PC-9 (cell line): ENCODE data around the gene TNF. TPM values are rescaled to one million over a fixed set of nuclear protein-coding genes. Genes with fewer than 3 reads are reported as not detected.
"Not testable (repeated sequence)": the region's sequence is repeated elsewhere in the genome, so short reads cannot be mapped to it uniquely, and the experiment has no call there.

Source experiments
- BruUV-seq: library from RNA; stranded (reverse); fragments of 400-500 nt; replicated peaks from 2 replicates; lab custom pipeline; 2021; lab: Mats Ljungman, UMichigan
- CTCF ChIA-PET: fragments of 300-600 bp; sonication (Branson Sonifier 250); formaldehyde crosslinking; loops from one replicate; lab custom pipeline; 2022; ENCODE audit warnings: antibody characterized with exemption; lab: Charles Lee
- POLR2A ChIA-PET: fragments of 300-600 bp; sonication (Branson Sonifier 250); formaldehyde crosslinking; loops from one replicate; lab custom pipeline; 2022; ENCODE audit warnings: antibody characterized with exemption; ENCODE audit not compliant: unreplicated experiment; lab: Charles Lee
- DNase-seq, 2 experiments: peaks; one replicate each; pipeline versions ENCODE4 v3.0.0 to v3.0.0-alpha.2; 2015 to 2022; ENCODE audit warnings: mixed read lengths in 1 of 2
- H2AFZ ChIP-seq: fragments of 200-600 bp; sonication (generic); 2 replicates; pipeline ENCODE4 v1.8.1; 2017; ENCODE audit warnings: antibody characterized with exemption
- H3F3A ChIP-seq: fragments of 200-600 bp; sonication (generic); 2 replicates; pipeline ENCODE4 v1.8.1; 2017; ENCODE audit warnings: antibody characterized with exemption, mild to moderate bottlenecking, low read depth; ENCODE audit not compliant: insufficient read depth
- H3K27ac ChIP-seq: fragments of 200-600 bp; sonication (generic); 2 replicates; pipeline ENCODE4 v1.6.1; 2016; ENCODE audit warnings: mixed run types
- H3K27me3 ChIP-seq: fragments of 200-600 bp; sonication (generic); 2 replicates; pipeline ENCODE4 v1.6.1; 2016; ENCODE audit warnings: low read depth, mixed run types; ENCODE audit not compliant: insufficient read depth
- H3K36me3 ChIP-seq: fragments of 200-600 bp; sonication (generic); 2 replicates; pipeline ENCODE4 v1.6.1; 2016; ENCODE audit warnings: low read depth, mixed run types
- H3K4me1 ChIP-seq: fragments of 200-600 bp; sonication (generic); replicated peaks from 2 replicates; pipeline ENCODE4 v1.6.1; 2016; ENCODE audit warnings: mixed run types; ENCODE audit not compliant: insufficient read depth
- H3K4me2 ChIP-seq: fragments of 200-600 bp; sonication (generic); 2 replicates; pipeline ENCODE4 v1.6.1; 2017; ENCODE audit warnings: mixed run types
- H3K4me3 ChIP-seq: fragments of 200-600 bp; sonication (generic); 2 replicates; pipeline ENCODE4 v1.6.1; 2016; ENCODE audit warnings: mixed run types
- H3K79me2 ChIP-seq: fragments of 200-600 bp; sonication (generic); 2 replicates; pipeline ENCODE4 v1.6.1; 2017; ENCODE audit warnings: low read depth, mixed run types
- H3K9me2 ChIP-seq: fragments of 200-600 bp; sonication (generic); 2 replicates; pipeline ENCODE4 v1.8.1; 2017; ENCODE audit warnings: mild to moderate bottlenecking; ENCODE audit not compliant: insufficient read depth
- H3K9me3 ChIP-seq: fragments of 200-600 bp; sonication (generic); 2 replicates; pipeline ENCODE4 v1.8.1; 2016; ENCODE audit warnings: low read depth; ENCODE audit not compliant: insufficient read depth
- H4K20me1 ChIP-seq: fragments of 200-600 bp; sonication (generic); 2 replicates; pipeline ENCODE4 v1.8.1; 2017; ENCODE audit not compliant: insufficient read depth
- EZH2 ChIP-seq: fragments of 200-600 bp; sonication (generic); IDR thresholded peaks from 2 replicates; pipeline ENCODE4 v1.8.0; 2017; ENCODE audit warnings: antibody characterized with exemption, low read depth
- intact Hi-C: fragments of 100-400 bp; cut with micrococcal nuclease; formaldehyde crosslinking; loops from one replicate; pipeline ENCODE4 v1.10.0; 2022; ENCODE audit not compliant: unreplicated experiment
- total RNA-seq: library from RNA; stranded (reverse); gene quantifications from 2 replicates; pipeline ENCODE4 v1.2.3, GENCODE V29; 2021
- TF ChIP-seq, protein P1 (sequence below): fragments of 200-600 bp; sonication (generic); conservative IDR thresholded peaks from 2 replicates; pipeline ENCODE4 v1.6.1; 2017; ENCODE audit warnings: mixed run types, antibody characterized with exemption, mild to moderate bottlenecking, moderate library complexity

TNF gene
- total RNA-seq, 1 experiment from 2014 or later: not detected

GRCh38 chr6:31551371-31551770, 24.0 kb upstream of the TNF start:
- H3K4me2 ChIP-seq, H3K4me1 ChIP-seq, H3K27ac ChIP-seq, H3K27me3 ChIP-seq, H3K9me3 ChIP-seq, H3K4me3 ChIP-seq, H2AFZ ChIP-seq, H4K20me1 ChIP-seq, H3K9me2 ChIP-seq, BruUV-seq: not testable (repeated sequence)
- Histone ChIP-seq H3K79me2 (peaks cover 20% of the 10 kb centered on the region), H3K36me3 (peaks cover 18% of the 10 kb centered on the region; the same call in 1 of the 2 replicates), H3F3A (peaks cover 18% of the 10 kb centered on the region; the same call in 1 of the 2 replicates)
- CTCF ChIA-PET: interaction anchor here (1.1 to 2.2 kb wide), 2 partner anchors 43 to 46 kb away, joined by 11 to 30 read pairs; no protein-coding TSS in a partner anchor
- peak in 1 of 2 experiments; percentile 46 for DNase-seq
- POLR2A ChIA-PET: interaction anchor here (0.6 to 0.8 kb wide), 2 partner anchors 101 to 150 kb away, joined by 3 to 4 read pairs; no protein-coding TSS in a partner anchor
- intact Hi-C loops: loop anchor here (1.0 kb wide), 1 partner anchor 47 kb away; no protein-coding TSS in a partner anchor
- TF ChIP-seq, protein P1, sequence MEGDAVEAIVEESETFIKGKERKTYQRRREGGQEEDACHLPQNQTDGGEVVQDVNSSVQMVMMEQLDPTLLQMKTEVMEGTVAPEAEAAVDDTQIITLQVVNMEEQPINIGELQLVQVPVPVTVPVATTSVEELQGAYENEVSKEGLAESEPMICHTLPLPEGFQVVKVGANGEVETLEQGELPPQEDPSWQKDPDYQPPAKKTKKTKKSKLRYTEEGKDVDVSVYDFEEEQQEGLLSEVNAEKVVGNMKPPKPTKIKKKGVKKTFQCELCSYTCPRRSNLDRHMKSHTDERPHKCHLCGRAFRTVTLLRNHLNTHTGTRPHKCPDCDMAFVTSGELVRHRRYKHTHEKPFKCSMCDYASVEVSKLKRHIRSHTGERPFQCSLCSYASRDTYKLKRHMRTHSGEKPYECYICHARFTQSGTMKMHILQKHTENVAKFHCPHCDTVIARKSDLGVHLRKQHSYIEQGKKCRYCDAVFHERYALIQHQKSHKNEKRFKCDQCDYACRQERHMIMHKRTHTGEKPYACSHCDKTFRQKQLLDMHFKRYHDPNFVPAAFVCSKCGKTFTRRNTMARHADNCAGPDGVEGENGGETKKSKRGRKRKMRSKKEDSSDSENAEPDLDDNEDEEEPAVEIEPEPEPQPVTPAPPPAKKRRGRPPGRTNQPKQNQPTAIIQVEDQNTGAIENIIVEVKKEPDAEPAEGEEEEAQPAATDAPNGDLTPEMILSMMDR: peak; percentile 52

DNA sequence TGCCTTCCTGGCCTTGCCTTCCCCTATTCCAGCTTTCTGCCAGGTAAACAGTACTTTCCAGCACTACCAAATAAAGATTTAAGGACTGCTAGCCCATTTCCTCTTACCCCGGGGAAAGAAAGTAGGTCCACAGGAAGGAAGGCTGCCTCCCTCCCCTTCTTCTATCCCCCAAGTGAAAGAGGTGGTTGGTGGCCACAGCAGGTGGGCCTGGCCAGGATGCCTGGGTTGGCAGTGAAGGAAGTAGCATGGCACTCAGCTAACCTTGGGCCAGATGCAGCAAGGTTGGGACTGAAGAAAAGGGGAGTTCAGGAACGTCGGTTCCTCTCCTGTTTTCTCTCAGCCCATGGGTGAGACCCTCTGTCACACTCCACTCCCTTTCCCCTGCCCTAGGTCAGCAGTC, 19.1 kb upstream of the TNF start:
- Histone ChIP-seq H3F3A (peaks cover 22% of the 10 kb centered on the region; the same call in 1 of the 2 replicates), H2AFZ (no peak overlapping the region), H3K27ac (no peak overlapping the region), H3K9me3 (no peaks in the 10 kb centered on the region), H3K4me1 (peaks cover 15% of the 10 kb centered on the region), H3K4me3 (no peak overlapping the region), H3K4me2 (no peak overlapping the region), H4K20me1 (0 out of 2 replicates have a peak, but pooled peaks cover 4% of the 10 kb centered on the region), H3K79me2 (0 out of 2 replicates have a peak, but pooled peaks cover 3% of the 10 kb centered on the region), H3K36me3 (0 out of 2 replicates have a peak, but pooled peaks cover 6% of the 10 kb centered on the region), H3K27me3 (no peaks in the 10 kb centered on the region), H3K9me2 (no peaks in the 10 kb centered on the region)
- CTCF ChIA-PET: no interaction called here
- TF ChIP-seq, protein P1: no peak
- TF ChIP-seq EZH2: no peak
- POLR2A ChIA-PET: no interaction called here
- BruUV-seq: no TSS peak
- no peak for DNase-seq
- intact Hi-C loops: no loop called here

DNA sequence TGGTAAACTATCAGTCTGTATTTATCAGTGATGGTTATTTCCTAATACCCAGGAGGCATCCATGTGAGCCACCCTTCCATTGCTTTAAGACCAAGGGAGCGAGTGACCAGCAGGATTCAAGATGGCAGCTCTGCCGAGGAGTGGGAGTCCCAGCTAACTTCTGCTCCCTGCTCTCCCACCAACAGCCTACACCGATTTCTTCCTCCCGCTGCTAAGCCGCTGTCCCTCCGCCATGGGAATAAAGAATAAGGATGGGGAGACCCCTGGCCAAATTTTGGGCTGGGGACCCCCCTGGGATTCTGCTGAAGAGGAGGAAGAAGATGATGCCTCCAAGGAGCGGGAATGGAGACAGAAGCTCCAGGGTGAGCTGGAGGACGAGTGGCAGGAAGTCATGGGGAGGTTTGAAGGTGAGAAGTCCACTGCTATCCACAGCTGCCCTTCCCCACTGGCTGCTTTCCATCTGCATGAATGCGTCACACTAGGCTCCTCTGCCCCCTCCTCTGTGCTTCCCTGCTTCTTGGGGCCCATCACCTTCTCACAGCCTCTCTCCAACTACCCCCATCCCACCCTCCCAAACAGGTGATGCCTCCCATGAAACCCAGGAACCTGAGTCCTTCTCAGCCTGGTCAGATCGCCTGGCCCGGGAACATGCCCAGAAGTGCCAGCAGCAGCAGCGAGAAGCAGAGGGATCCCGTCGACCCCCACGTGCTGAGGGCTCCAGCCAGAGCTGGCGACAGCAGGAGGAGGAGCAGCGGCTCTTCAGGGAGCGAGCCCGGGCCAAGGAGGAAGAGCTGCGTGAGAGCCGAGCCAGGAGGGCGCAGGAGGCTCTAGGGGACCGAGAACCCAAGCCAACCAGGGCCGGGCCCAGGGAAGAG, 17.7 kb upstream of the TNF start:
- BruUV-seq: no TSS peak

More for the DNA sequence above, 17.7 kb upstream of the TNF start:
- no peak overlapping the region for H2AFZ ChIP-seq
- H3K27me3 ChIP-seq: no peaks in the 10 kb centered on the region
- no peaks in the 10 kb centered on the region for H3K9me3 ChIP-seq
- H3F3A ChIP-seq: peaks cover 22% of the 10 kb centered on the region; the same call in 1 of the 2 replicates
- H3K9me2 ChIP-seq: no peaks in the 10 kb centered on the region
- TF ChIP-seq, protein P1: no peak
- no peak for TF ChIP-seq EZH2
- H3K79me2 ChIP-seq: 0 out of 2 replicates have a peak, but pooled peaks cover 3% of the 10 kb centered on the region
- 0 out of 2 replicates have a peak, but pooled peaks cover 4% of the 10 kb centered on the region for H4K20me1 ChIP-seq
- DNase-seq: no peak
- 0 out of 2 replicates have a peak, but pooled peaks cover 6% of the 10 kb centered on the region for H3K36me3 ChIP-seq
- no peak overlapping the region for H3K27ac ChIP-seq
- H3K4me1 ChIP-seq: peaks cover 15% of the 10 kb centered on the region
- intact Hi-C loops: no loop called here
- H3K4me3 ChIP-seq: no peak overlapping the region
- POLR2A ChIA-PET: no interaction called here
- H3K4me2 ChIP-seq: no peak overlapping the region
- CTCF ChIA-PET: no interaction called here
